Breast epithelium (tissue), 3 donors: Measurements from ENCODE around the gene SORT1.

Source experiments
- POLR2A ChIP-seq: fragments of 450-650 bp; IDR thresholded peaks from one replicate; pipeline ENCODE4 v1.6.1; 2016; ENCODE audit warnings: antibody characterized with exemption, mild to moderate bottlenecking, moderate library complexity
- TF ChIP-seq, protein P1 (sequence below), 3 donors: fragments of 450-650 bp; IDR thresholded peaks; one replicate each; pipeline ENCODE4 v1.5.1; 2016 to 2017; ENCODE audit warnings: antibody characterized with exemption in 3 of 3, mild to moderate bottlenecking in 3 of 3, moderate library complexity in 3 of 3

- TF ChIP-seq, protein P1, sequence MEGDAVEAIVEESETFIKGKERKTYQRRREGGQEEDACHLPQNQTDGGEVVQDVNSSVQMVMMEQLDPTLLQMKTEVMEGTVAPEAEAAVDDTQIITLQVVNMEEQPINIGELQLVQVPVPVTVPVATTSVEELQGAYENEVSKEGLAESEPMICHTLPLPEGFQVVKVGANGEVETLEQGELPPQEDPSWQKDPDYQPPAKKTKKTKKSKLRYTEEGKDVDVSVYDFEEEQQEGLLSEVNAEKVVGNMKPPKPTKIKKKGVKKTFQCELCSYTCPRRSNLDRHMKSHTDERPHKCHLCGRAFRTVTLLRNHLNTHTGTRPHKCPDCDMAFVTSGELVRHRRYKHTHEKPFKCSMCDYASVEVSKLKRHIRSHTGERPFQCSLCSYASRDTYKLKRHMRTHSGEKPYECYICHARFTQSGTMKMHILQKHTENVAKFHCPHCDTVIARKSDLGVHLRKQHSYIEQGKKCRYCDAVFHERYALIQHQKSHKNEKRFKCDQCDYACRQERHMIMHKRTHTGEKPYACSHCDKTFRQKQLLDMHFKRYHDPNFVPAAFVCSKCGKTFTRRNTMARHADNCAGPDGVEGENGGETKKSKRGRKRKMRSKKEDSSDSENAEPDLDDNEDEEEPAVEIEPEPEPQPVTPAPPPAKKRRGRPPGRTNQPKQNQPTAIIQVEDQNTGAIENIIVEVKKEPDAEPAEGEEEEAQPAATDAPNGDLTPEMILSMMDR (IDR thresholded peaks at IDR 0.05), result no peak
- no peak for TF ChIP-seq POLR2A
These were observed 36.8 kb upstream of the SORT1 start for GRCh38 chr1:109434484-109434883.
